GM12878 (cell line): ENCODE results near the gene MAST1. TPM values are rescaled to one million over a fixed set of nuclear protein-coding genes. Genes with fewer than 3 reads are reported as not detected.

ENCODE experiments used
- ATAC-seq: fragments of 200-7000 bp; cut with Tn5 transposase; 3 replicates; pipeline ENCODE4 v1.9.1; 2020; ENCODE audit warnings: mild to moderate bottlenecking, moderate library complexity
- BruUV-seq: library from RNA; stranded (reverse); fragments of 400-500 nt; replicated peaks from 2 replicates; lab custom pipeline; 2021; lab: Mats Ljungman, UMichigan
- CTCF ChIA-PET: fragments of 300-600 bp; sonication (Branson Sonifier 250); formaldehyde crosslinking; extraction: SDS; loops from one replicate; lab custom pipeline; 2021; ENCODE audit warnings: inconsistent platforms; lab: Yijun Ruan, JAX
- POLR2A ChIA-PET: fragments of 350-600 bp; formaldehyde crosslinking; extraction: SDS; loops from one replicate; lab custom pipeline; 2021; ENCODE audit warnings: inconsistent platforms; lab: Charles Lee
- RAD21 ChIA-PET: fragments of 300-600 bp; sonication (Branson Sonifier 250); formaldehyde crosslinking; loops from one replicate; lab custom pipeline; 2023; ENCODE audit warnings: antibody characterized with exemption; ENCODE audit not compliant: unreplicated experiment; lab: Charles Lee
- SMC1A ChIA-PET: fragments of 300-600 bp; sonication (Branson Sonifier 250); formaldehyde crosslinking; loops from one replicate; lab custom pipeline; 2023; ENCODE audit not compliant: unreplicated experiment, uncharacterized antibody; lab: Charles Lee
- DNase-seq: peaks from one replicate; pipeline ENCODE4 v3.0.0-alpha.2; 2011; ENCODE audit warnings: low read depth, low spot score
- FAIRE-seq: peaks from 3 replicates; lab custom pipeline; 2011; peaks lifted over from hg19 to GRCh38; lab: Jason Lieb, UNC
- H2AFZ ChIP-seq: 2 replicates; pipeline ENCODE4 v1.6.0; 2011; ENCODE audit warnings: low read depth, low read length, control low read depth; ENCODE audit not compliant: control insufficient read depth
- H3K27ac ChIP-seq: 2 replicates; pipeline ENCODE4 v1.5.1; 2011; ENCODE audit warnings: control low read depth; ENCODE audit not compliant: control insufficient read depth, insufficient read depth
- H3K27me3 ChIP-seq, 2 experiments: replicated peaks in 1 of 2; 2 replicates each; pipeline versions ENCODE4 v1.6.0 to v1.6.1; 2011; ENCODE audit warnings: low read length in 1 of 2; ENCODE audit not compliant: control insufficient read depth in 2 of 2, insufficient read depth in 2 of 2
- H3K36me3 ChIP-seq, 2 experiments: 2 replicates each; pipeline ENCODE4 v1.5.1; 2011; ENCODE audit warnings: low read length in 1 of 2; ENCODE audit not compliant: control insufficient read depth in 2 of 2, insufficient read depth in 2 of 2
- H3K4me1 ChIP-seq: 2 replicates; pipeline ENCODE4 v1.6.1; 2011; ENCODE audit warnings: mild to moderate bottlenecking, low read length, moderate library complexity, mixed read lengths; ENCODE audit not compliant: control insufficient read depth, insufficient read depth
- H3K4me2 ChIP-seq: 2 replicates; pipeline ENCODE4 v1.6.0; 2011; ENCODE audit warnings: control low read depth; ENCODE audit not compliant: control insufficient read depth, insufficient read depth
- H3K4me3 ChIP-seq: fragments of 200-600 bp; sonication (generic); 2 replicates; pipeline ENCODE4 v1.5.1; 2016
- H3K79me2 ChIP-seq: 2 replicates; pipeline ENCODE4 v1.6.0; 2011; ENCODE audit warnings: low read length; ENCODE audit not compliant: control insufficient read depth, insufficient read depth
- H3K9ac ChIP-seq: 2 replicates; pipeline ENCODE4 v1.8.0; 2011; ENCODE audit warnings: low read length, control low read depth, mixed read lengths; ENCODE audit not compliant: control insufficient read depth, insufficient read depth
- H3K9me3 ChIP-seq: replicated peaks from 3 replicates; pipeline ENCODE4 v1.5.1; 2011; ENCODE audit warnings: mild to moderate bottlenecking, low read length; ENCODE audit not compliant: control insufficient read depth, insufficient read depth
- H4K20me1 ChIP-seq: 2 replicates; pipeline ENCODE4 v1.6.0; 2011; ENCODE audit not compliant: control insufficient read depth, insufficient read depth
- BCL11A ChIP-seq: IDR thresholded peaks from 2 replicates; pipeline ENCODE4 v1.6.1; 2011; ENCODE audit warnings: low read depth, low read length
- BHLHE40 ChIP-seq, 2 experiments: fragments of 450-650 bp in 1 of 2; IDR thresholded peaks; 2 replicates each; pipeline ENCODE4 v1.6.1; 2011 to 2017; ENCODE audit warnings: low read depth in 2 of 2, borderline replicate concordance in 1 of 2, improper control_type of control experiment in 1 of 2, low read length in 1 of 2, mild to moderate bottlenecking in 1 of 2
- CHD2 ChIP-seq: IDR thresholded peaks from 2 replicates; pipeline ENCODE4 v1.6.1; 2011; ENCODE audit warnings: low read depth, low read length, improper control_type of control experiment, borderline replicate concordance
- CREB1 ChIP-seq: IDR thresholded peaks from 2 replicates; pipeline ENCODE4 v1.6.1; 2012; ENCODE audit warnings: low read depth, mild to moderate bottlenecking, inconsistent platforms
- EED ChIP-seq: sonication (generic); IDR thresholded peaks from 2 replicates; pipeline ENCODE4 v1.6.1; 2016; ENCODE audit warnings: antibody characterized with exemption, low read depth
- IKZF2 ChIP-seq, 2 experiments: fragments of 450-650 bp; IDR thresholded peaks; 2 replicates each; pipeline ENCODE4 v1.6.1; 2017; ENCODE audit warnings: mild to moderate bottlenecking in 2 of 2, moderate library complexity in 2 of 2
- NBN ChIP-seq: fragments of 450-650 bp; IDR thresholded peaks from 2 replicates; pipeline ENCODE4 v1.6.1; 2016
- POU2F2 ChIP-seq: IDR thresholded peaks from 3 replicates; pipeline ENCODE4 v1.6.1; 2011; ENCODE audit warnings: low read depth, mild to moderate bottlenecking, low read length, borderline replicate concordance
- RELB ChIP-seq: fragments of 450-650 bp; IDR thresholded peaks from 2 replicates; pipeline ENCODE4 v1.6.1; 2017; ENCODE audit warnings: low read depth, mild to moderate bottlenecking, moderate library complexity
- RUNX3 ChIP-seq: IDR thresholded peaks from 2 replicates; pipeline ENCODE4 v1.6.1; 2012; ENCODE audit warnings: low read length, inconsistent platforms
- SMC3 ChIP-seq: IDR thresholded peaks from 2 replicates; pipeline ENCODE4 v1.6.1; 2011; ENCODE audit warnings: low read length, improper control_type of control experiment, borderline replicate concordance
- SP1 ChIP-seq: IDR thresholded peaks from one replicate; pipeline ENCODE4 v1.6.1; 2011; ENCODE audit warnings: low read depth, low read length
- SUZ12 ChIP-seq: fragments of 200-600 bp; sonication (generic); IDR thresholded peaks from one replicate; pipeline ENCODE4 v1.6.1; 2018; ENCODE audit warnings: antibody characterized with exemption, mild to moderate bottlenecking; ENCODE audit not compliant: unreplicated experiment
- TARDBP ChIP-seq: IDR thresholded peaks from 2 replicates; pipeline ENCODE4 v1.6.1; 2016; ENCODE audit warnings: borderline replicate concordance
- TBL1XR1 ChIP-seq: IDR thresholded peaks from 2 replicates; pipeline ENCODE4 v1.6.1; 2012; ENCODE audit warnings: low read depth, low read length, improper control_type of control experiment
- TCF12 ChIP-seq: IDR thresholded peaks from 2 replicates; pipeline ENCODE4 v1.6.1; 2011; ENCODE audit warnings: low read depth, mild to moderate bottlenecking, low read length
- USF1 ChIP-seq: IDR thresholded peaks from 2 replicates; pipeline ENCODE4 v1.6.1; 2011; ENCODE audit warnings: borderline replicate concordance, low read depth, mild to moderate bottlenecking, moderate library complexity, mixed read lengths, low read length; ENCODE audit not compliant: insufficient read depth; ENCODE audit errors: extremely low read length
- WGBS: methylation state at CpG from one replicate; pipeline ENCODE4 v1.1.6; 2016; ENCODE audit warnings: low lambda C conversion rate; ENCODE audit not compliant: insufficient replicate concordance, insufficient coverage; ENCODE audit errors: missing lambda C conversion rate; 5-methylcytosine and 5-hydroxymethylcytosine counted together
- in situ Hi-C: fragments of 300-500 bp; cut with MboI; formaldehyde crosslinking; loops from 9 replicates; pipeline ENCODE4 v1.14.3; 2018; ENCODE audit warnings: mixed read lengths
- intact Hi-C: fragments of 100-400 bp; cut with micrococcal nuclease; formaldehyde crosslinking; loops from one replicate; pipeline ENCODE4 v1.14.2; 2022; ENCODE audit not compliant: unreplicated experiment
- polyA plus RNA-seq, 11 experiments: library from polyadenylated mRNA; depleted of rRNA in 4 of 11; unstranded in 6 of 11; stranded (reverse) in 5 of 11; fragments of >200 nt; fragmentation: Nextera tagmentation in 4 of 11; fragmentation: Illumina TruSeq in 1 of 11; extraction: Ambion mirVana in 4 of 11; extraction: Trizol in 1 of 11; gene quantifications; 1 replicate in 1 of 11; 2 replicates in 10 of 11; pipeline versions ENCODE4 v1.2.1 to v1.2.3, GENCODE V29; 2011 to 2016; ENCODE audit warnings: inconsistent platforms in 2 of 11, missing spikeins in 2 of 11, low read depth in 1 of 11
- total RNA-seq, 4 experiments: library from RNA; depleted of rRNA in 3 of 4; stranded (reverse); fragments of >200 nt in 3 of 4; fragmentation: Illumina TruSeq in 1 of 4; extraction: Trizol in 1 of 4; gene quantifications; 2 replicates each; pipeline versions ENCODE4 v1.2.1 to v1.2.3, GENCODE V29; 2013 to 2021

MAST1 gene
- total and polyA plus RNA-seq, 10 of the 15 experiments (the other 5 are each of a cell fraction or from before 2014, with no cell fraction given) = 0.08 to 0.79 (median 0.44) TPM; not detected in 1

GRCh38 chr19:12796146-12797071 lies 41.9 kb upstream of the MAST1 start:
- Histone ChIP-seq H3K4me3 (peak overlapping the region; percentile 14; the same call in 1 of the 2 replicates), H4K20me1 (no peaks in the 10 kb centered on the region), H2AFZ (peak overlapping the region; percentile 70), H3K79me2 (peaks cover 31% of the 10 kb centered on the region), H3K4me1 (peaks cover 22% of the 10 kb centered on the region), H3K4me2 (peak overlapping the region; percentile 78), H3K9me3 (no peaks in the 10 kb centered on the region; the same call in 2 of the 3 replicates), H3K36me3 (peaks cover 0 to 1% of the 10 kb centered on the region in 2 experiments; a peak in 2 of 4 replicates), H3K27me3 (no peaks in the 10 kb centered on the region), H3K27ac (peak overlapping the region; percentile 60), H3K9ac (0 out of 2 replicates have a peak overlapping the region, but pooled peaks have one; percentile 19)
- WGBS = 5% methylated on average over 18 of the region's 18 CpGs
- intact Hi-C loops (loop anchor here (1.0 kb wide), 4 partner anchors 19 to 120 kb away; no protein-coding TSS in a partner anchor), in situ Hi-C loops (loop anchor here (5.0 kb wide), 1 partner anchor 34 kb away; no protein-coding TSS in a partner anchor)
- BruUV-seq = no TSS peak
- SMC1A ChIA-PET = interaction anchor here (0.7 to 11.5 kb wide), 17 partner anchors 9 to 310 kb away, joined by 3 to 240 read pairs (median 4); partner anchors contain the start of gene RNASEH2A
- ATAC-seq = peak; percentile 6; the same call in 2 of the 3 replicates
- DNase-seq = no peak
- CTCF ChIA-PET = interaction anchor here (0.7 to 12.9 kb wide), 25 partner anchors 9 to 872 kb away, joined by 3 to 537 read pairs (median 6); partner anchors contain the start of genes CALR, DNASE2, GCDH and GET3
- FAIRE-seq = peak; percentile 23
- RAD21 ChIA-PET = interaction anchor here (0.7 to 11.4 kb wide), 21 partner anchors 9 to 183 kb away, joined by 3 to 303 read pairs (median 5); partner anchors contain the start of genes FBXW9, HOOK2, RNASEH2A and TRIR
- POLR2A ChIA-PET = interaction anchor here (0.5 to 8.2 kb wide), 9 partner anchors 9 to 123 kb away, joined by 3 to 303 read pairs (median 5); partner anchors contain the start of gene HOOK2
- TF ChIP-seq TARDBP (no peak), EED (0 out of 2 replicates have a peak, but pooled peaks have one; percentile 47), RELB (0 out of 2 replicates have a peak, but pooled peaks have one; percentile 54), BHLHE40 (IDR thresholded peaks at IDR 0.05; ENCODE audit: borderline replicate concordance in 1 of 2, low read depth in 2 of 2, low read length in 1 of 2) (peak; percentile 52 to 59; a peak in 2 of 4 replicates), TBL1XR1 (no peak), SUZ12 (no peak), CREB1 (no peak), NBN (peak; percentile 95), SP1 (peak; percentile 22), USF1 (no peak), TCF12 (no peak), RUNX3 (no peak), SMC3 (peak; percentile 99), BCL11A (no peak), CHD2 (0 out of 2 replicates have a peak, but pooled peaks have one; percentile 25), IKZF2 (IDR thresholded peaks at IDR 0.05) (peak; percentile 52 to 53; a peak in 2 of 4 replicates), POU2F2 (peak; percentile 71; the same call in 2 of the 3 replicates)
